ENCODE results near the gene PDLIM7.
A peak's percentile ranks its signal among the peaks of the same experiment; 100 is the strongest.

Gene PDLIM7

DNA sequence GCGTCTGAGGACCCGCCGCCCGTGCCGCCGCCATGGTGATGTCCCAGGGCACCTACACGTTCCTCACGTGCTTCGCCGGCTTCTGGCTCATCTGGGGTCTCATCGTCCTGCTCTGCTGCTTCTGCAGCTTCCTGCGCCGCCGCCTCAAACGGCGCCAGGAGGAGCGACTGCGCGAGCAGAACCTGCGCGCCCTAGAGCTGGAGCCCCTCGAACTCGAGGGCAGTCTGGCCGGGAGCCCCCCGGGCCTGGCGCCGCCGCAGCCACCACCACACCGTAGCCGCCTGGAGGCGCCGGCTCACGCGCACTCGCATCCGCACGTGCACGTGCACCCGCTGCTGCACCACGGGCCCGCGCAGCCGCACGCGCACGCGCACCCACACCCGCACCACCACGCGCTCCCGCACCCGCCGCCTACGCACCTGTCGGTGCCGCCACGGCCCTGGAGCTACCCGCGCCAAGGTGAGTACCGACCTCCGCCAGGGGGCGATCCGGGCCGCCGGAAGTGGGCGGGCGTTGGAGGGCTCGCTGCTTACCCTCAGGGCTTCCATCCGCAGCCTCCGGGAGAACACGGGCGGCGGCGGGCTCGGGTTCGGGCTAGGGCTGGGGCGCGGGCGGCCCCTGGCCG, 42.3 kb downstream of the PDLIM7 start:
- peak; percentile 74 for DNase-seq

GRCh38 chr5:177454397-177455035, 42.9 kb downstream of the PDLIM7 start:
- peak; percentile 68 for DNase-seq

DNA sequence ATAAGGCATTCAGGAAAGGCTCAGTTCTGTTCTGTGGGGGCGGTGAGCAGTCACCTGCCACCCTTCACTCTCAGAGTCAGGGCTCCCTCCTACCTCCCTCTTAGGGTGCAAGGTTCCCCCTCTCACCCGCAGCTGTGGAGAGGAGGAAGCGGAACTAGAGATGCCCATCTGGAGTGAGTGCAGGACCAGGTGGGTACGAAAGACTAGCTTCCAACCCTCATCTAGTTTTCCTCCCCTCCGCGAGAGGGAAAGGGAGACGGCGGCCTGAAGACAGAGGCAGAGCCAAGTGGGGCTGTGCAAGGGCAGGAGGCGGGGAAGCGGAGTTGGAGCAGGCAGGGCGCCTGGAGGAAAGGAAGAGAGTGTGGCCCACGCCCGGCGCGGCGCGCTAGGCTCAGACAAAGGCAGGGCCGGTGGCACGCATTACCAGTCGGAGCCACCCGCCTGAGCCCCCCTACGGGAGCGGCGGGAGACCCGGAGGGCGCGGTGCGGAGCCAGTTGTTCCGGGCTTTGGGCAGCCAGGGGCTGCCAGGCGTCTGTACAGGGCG, 43.5 kb downstream of the PDLIM7 start:
- DNase-seq: no peak

- DNase-seq: no peak
Measured at GRCh38 chr5:177452688-177453638, 44.4 kb downstream of the PDLIM7 start.

GRCh38 chr5:177450667-177451424, 46.6 kb downstream of the PDLIM7 start:
- DNase-seq: no peak

GRCh38 chr5:177449140-177450061, 48.0 kb downstream of the PDLIM7 start:
- no peak for DNase-seq

DNA sequence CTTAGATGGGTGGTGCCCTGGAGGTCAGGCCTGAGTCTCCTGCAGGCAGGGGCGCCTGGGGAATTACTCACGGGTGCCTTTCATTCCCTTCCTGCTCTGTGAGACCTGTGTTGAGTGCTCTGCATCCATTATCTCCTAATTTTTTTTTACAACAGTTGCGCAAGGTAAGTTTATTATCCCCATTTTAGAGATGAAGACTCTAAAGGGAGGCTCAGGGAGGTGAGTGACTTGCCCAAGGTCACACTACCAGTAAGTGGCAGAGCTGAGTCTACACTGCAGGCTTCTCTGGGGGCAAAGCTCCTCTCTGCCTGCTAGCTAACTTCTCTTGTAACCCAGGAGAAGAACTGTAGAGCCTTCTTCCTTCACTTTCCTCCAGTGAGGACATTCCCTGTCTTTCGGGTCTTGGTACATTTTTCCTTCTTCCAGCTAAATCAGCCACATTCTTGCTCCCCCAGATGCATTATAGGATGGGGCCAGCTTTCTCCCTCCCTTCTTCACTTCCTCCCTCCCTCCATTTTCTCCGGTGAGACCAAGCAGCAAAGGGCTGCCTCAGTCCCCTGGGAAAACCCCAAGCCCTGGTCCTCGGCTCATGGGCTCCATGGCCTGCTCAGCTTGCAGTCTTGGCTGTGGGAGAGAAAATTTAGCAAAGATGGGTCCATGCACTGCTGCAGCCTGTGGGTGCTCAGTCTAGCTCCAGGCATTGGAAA, 49.0 kb downstream of the PDLIM7 start:
- DNase-seq: no peak

- peak; percentile 87 for DNase-seq
Measured at GRCh38 chr5:177447611-177448243, 49.7 kb downstream of the PDLIM7 start.

DNA sequence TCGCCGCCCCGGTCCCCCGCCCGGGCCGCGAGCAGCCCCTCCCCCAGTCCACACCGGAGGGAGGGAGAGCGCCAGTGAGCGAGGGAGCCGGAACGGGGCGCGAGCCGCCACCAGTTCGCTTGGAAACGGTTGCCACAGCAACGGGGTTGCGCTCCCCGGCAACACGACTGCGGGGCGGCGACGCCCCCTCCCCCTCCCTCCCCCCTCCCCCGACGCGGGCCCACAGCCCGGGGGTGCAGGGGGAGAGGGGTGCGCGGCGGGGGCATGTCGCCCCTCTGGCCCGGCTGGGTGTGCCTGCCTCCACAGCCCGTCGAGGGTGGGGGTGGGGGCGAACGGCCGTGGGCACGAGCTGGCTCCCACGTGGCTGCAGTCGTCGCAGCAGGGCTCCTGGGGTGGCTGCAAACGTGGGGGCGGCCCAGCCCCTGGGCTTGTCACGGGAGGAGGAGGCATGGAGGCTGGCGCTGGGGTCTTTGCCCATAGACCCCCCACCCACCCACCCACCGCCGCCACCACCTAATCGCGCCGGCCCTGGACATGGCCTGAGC, 50.3 kb downstream of the PDLIM7 start:
- DNase-seq: no peak

DNA sequence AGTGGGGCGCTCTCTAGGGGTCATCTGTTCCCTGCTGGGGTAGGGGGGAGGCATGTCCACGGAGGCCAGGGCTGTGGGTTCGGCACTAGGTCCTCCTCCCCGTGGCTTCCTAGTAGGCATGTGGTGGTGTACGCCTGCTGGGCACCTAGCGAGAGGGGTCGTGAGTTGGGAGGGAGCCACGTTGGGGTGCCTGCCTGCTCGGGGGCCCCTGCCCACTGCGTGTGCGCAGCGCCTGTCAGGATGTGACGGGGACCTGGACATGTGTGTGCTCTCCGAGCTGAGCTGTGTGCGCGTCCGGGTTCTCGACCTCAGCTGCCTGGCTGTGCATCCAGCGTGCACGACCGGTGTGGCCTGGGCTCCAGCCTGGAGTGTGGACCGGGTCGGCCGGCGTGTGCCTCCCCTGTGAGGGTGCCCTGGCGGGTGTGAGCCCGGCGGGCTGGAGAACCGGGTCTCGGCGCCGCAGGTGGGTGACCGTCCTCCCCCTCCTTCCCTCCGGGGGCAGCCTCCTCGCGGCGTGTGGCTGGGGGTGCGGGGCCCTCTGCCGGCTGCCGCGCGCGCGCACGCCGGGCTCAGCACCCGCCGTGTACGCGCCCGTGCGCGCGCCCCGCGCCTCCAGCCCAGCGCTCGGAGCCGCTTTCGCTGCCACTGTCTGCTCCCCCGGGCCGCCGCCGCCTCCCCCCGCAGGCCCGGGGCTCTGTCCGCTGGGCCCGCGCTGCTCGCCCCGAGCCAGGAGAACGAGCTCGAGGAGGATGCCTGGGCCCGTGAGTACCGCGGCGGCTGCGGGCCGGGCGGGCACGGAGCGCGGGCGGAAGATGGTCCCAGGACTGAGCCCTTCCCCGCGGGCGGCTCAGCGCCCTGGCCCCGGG, 51.0 kb downstream of the PDLIM7 start, which contains the start of gene PRR7:
TSS of gene PRR7 (plus strand) at position 615 of the 866 bp plus-strand sequence. CDS start 8,254 bp downstream, outside the sequence.
- DNase-seq: peak; percentile 57

GRCh38 chr5:177445917-177446199, 51.5 kb downstream of the PDLIM7 start:
- no peak for DNase-seq

GRCh38 chr5:177445052-177445916, 52.1 kb downstream of the PDLIM7 start:
- no peak for DNase-seq

DNA sequence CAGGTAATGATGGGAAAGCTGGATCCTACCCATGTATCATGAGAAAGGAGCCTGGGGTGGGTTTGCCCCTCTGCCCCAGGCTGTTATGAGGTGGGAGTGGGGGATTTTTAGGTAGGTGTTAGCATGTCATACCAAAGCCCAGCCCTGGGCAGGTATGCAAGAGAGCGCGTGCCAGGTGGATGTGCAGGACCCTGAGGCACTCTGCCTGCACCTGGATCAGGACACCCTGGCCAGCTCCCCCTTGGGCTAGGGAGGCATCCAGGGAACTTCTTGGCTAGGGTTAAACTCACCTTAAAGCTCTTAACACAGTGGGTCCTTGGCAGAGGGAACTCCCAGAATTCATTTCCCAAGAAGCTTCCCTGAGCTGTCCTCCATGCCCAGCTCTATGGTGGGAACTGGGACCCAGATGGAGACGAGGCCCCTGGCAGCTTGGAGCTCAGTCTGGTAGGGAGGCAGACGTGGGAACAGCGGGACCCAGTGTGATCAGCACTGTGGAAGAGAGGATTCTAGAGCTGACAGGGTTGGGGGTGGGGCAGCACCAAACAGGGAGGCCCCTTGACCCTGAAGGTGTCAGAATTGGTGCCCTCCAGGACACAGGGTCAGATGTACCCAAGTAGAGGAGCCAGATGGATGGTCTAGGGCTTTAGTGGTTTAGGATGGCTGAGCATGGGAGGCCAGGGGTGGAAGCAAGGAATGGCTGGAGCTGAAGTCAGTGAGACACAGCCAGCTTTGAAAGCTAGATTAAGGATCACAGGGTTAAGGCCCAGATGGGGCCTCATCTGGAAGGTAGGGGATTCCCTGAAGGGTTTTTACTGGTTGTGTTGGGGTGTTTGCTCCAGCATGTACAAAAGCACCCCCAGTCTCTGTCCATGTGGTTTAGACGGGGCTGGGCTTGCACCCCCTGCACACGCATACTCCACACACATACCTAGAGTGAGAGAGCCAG, 53.0 kb downstream of the PDLIM7 start:
- DNase-seq: no peak

- no peak for DNase-seq
Measured at GRCh38 chr5:177443144-177443983, 54.0 kb downstream of the PDLIM7 start.

GRCh38 chr5:177442066-177442826, 55.2 kb downstream of the PDLIM7 start:
- DNase-seq: no peak
